ENCODE measurements around the gene LDHB.

Gene LDHB

DNA sequence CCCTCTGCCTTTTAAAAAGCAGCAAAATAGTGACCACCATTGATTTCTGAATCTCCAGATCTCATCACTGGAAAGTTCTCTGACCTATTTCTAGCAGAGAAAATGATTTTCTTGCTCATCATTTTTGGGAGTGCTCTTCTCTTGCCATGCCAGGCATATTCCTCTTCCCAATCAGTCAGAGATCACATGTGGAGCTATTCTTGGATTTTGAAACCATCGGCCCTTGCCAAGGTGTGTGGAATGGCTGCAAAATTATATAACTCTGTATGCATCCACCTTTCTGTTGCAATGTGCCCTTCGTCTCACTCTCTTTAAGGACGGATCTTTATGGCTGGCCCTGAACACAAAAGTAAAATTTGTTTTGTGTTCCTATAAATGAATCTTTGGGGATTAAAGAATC, 25.5 kb upstream of the LDHB start:
- TF ChIP-seq, protein P1, sequence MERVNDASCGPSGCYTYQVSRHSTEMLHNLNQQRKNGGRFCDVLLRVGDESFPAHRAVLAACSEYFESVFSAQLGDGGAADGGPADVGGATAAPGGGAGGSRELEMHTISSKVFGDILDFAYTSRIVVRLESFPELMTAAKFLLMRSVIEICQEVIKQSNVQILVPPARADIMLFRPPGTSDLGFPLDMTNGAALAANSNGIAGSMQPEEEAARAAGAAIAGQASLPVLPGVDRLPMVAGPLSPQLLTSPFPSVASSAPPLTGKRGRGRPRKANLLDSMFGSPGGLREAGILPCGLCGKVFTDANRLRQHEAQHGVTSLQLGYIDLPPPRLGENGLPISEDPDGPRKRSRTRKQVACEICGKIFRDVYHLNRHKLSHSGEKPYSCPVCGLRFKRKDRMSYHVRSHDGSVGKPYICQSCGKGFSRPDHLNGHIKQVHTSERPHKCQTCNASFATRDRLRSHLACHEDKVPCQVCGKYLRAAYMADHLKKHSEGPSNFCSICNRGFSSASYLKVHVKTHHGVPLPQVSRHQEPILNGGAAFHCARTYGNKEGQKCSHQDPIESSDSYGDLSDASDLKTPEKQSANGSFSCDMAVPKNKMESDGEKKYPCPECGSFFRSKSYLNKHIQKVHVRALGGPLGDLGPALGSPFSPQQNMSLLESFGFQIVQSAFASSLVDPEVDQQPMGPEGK (CRISPR knock-in tag; IDR thresholded peaks at IDR 0.05; ENCODE audit: borderline replicate concordance), result no peak
- no peak for TF ChIP-seq TOX (CRISPR knock-in tag; IDR thresholded peaks at IDR 0.05; ENCODE audit: borderline replicate concordance)
- TF ChIP-seq CSDC2 (CRISPR knock-in tag; IDR thresholded peaks at IDR 0.05), result no peak
- no peak for TF ChIP-seq ARNTL (CRISPR knock-in tag; IDR thresholded peaks at IDR 0.05; ENCODE audit: borderline replicate concordance, low read depth)
- TF ChIP-seq BACH2 (CRISPR knock-in tag; IDR thresholded peaks at IDR 0.05; ENCODE audit: borderline replicate concordance), result no peak
- no peak for TF ChIP-seq ZC3H10 (CRISPR knock-in tag; IDR thresholded peaks at IDR 0.05)
- ATAC-seq, result no peak

DNA sequence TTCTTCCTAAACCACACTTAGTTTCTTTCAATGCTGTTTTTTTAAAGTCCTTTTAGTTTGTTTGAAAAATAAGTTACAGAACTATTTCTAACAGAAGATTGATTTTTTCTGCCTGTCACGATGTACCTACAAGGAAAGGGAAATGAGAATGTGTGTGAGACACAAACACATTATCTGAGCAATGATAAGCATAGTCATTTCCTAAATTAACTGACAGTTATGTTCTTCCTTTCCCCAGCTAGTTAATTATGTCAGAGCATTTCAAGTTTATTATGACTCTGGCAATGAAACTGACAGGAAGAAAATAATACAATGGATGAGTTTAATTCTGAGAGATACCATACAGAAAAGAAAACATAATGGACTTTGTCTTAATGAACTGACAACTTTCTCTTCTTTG, 21.3 kb upstream of the LDHB start:
- no peak for TF ChIP-seq TCF4 (CRISPR knock-in tag; IDR thresholded peaks at IDR 0.05; ENCODE audit: borderline replicate concordance)
- TF ChIP-seq OSR1 (CRISPR knock-in tag; IDR thresholded peaks at IDR 0.05), result no peak
- TF ChIP-seq, protein P1 (CRISPR knock-in tag; IDR thresholded peaks at IDR 0.05; ENCODE audit: borderline replicate concordance), result no peak
- no peak for TF ChIP-seq ZC3H10 (CRISPR knock-in tag; IDR thresholded peaks at IDR 0.05)
- TF ChIP-seq, protein P2, sequence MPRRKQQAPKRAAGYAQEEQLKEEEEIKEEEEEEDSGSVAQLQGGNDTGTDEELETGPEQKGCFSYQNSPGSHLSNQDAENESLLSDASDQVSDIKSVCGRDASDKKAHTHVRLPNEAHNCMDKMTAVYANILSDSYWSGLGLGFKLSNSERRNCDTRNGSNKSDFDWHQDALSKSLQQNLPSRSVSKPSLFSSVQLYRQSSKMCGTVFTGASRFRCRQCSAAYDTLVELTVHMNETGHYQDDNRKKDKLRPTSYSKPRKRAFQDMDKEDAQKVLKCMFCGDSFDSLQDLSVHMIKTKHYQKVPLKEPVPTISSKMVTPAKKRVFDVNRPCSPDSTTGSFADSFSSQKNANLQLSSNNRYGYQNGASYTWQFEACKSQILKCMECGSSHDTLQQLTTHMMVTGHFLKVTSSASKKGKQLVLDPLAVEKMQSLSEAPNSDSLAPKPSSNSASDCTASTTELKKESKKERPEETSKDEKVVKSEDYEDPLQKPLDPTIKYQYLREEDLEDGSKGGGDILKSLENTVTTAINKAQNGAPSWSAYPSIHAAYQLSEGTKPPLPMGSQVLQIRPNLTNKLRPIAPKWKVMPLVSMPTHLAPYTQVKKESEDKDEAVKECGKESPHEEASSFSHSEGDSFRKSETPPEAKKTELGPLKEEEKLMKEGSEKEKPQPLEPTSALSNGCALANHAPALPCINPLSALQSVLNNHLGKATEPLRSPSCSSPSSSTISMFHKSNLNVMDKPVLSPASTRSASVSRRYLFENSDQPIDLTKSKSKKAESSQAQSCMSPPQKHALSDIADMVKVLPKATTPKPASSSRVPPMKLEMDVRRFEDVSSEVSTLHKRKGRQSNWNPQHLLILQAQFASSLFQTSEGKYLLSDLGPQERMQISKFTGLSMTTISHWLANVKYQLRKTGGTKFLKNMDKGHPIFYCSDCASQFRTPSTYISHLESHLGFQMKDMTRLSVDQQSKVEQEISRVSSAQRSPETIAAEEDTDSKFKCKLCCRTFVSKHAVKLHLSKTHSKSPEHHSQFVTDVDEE (CRISPR knock-in tag; IDR thresholded peaks at IDR 0.05), result no peak
- no peak for TF ChIP-seq ZFP30 (CRISPR knock-in tag; IDR thresholded peaks at IDR 0.05)
- TF ChIP-seq, protein P3, sequence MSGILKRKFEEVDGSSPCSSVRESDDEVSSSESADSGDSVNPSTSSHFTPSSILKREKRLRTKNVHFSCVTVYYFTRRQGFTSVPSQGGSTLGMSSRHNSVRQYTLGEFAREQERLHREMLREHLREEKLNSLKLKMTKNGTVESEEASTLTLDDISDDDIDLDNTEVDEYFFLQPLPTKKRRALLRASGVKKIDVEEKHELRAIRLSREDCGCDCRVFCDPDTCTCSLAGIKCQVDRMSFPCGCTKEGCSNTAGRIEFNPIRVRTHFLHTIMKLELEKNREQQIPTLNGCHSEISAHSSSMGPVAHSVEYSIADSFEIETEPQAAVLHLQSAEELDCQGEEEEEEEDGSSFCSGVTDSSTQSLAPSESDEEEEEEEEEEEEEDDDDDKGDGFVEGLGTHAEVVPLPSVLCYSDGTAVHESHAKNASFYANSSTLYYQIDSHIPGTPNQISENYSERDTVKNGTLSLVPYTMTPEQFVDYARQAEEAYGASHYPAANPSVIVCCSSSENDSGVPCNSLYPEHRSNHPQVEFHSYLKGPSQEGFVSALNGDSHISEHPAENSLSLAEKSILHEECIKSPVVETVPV (CRISPR knock-in tag; IDR thresholded peaks at IDR 0.05), result no peak
- TF ChIP-seq TOX (CRISPR knock-in tag; IDR thresholded peaks at IDR 0.05; ENCODE audit: borderline replicate concordance), result no peak
- no peak for TF ChIP-seq BACH2 (CRISPR knock-in tag; IDR thresholded peaks at IDR 0.05; ENCODE audit: borderline replicate concordance)
- TF ChIP-seq PPARA (CRISPR knock-in tag; IDR thresholded peaks at IDR 0.05; ENCODE audit: borderline replicate concordance), result no peak
- no peak for TF ChIP-seq GLIS3 (CRISPR knock-in tag; IDR thresholded peaks at IDR 0.05)
- no peak for TF ChIP-seq ZFP3 (CRISPR knock-in tag; IDR thresholded peaks at IDR 0.05)
- no peak for TF ChIP-seq RARB (CRISPR knock-in tag; IDR thresholded peaks at IDR 0.05)
- no peak for TF ChIP-seq ISL1 (CRISPR knock-in tag; IDR thresholded peaks at IDR 0.05)
- TF ChIP-seq, protein P4, sequence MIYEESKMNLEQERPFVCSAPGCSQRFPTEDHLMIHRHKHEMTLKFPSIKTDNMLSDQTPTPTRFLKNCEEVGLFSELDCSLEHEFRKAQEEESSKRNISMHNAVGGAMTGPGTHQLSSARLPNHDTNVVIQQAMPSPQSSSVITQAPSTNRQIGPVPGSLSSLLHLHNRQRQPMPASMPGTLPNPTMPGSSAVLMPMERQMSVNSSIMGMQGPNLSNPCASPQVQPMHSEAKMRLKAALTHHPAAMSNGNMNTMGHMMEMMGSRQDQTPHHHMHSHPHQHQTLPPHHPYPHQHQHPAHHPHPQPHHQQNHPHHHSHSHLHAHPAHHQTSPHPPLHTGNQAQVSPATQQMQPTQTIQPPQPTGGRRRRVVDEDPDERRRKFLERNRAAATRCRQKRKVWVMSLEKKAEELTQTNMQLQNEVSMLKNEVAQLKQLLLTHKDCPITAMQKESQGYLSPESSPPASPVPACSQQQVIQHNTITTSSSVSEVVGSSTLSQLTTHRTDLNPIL (CRISPR knock-in tag; IDR thresholded peaks at IDR 0.05; ENCODE audit: low read depth), result no peak
- TF ChIP-seq ZNF8 (CRISPR knock-in tag; IDR thresholded peaks at IDR 0.05), result no peak
- TF ChIP-seq ARNTL (CRISPR knock-in tag; IDR thresholded peaks at IDR 0.05; ENCODE audit: borderline replicate concordance, low read depth), result no peak
- TF ChIP-seq, protein P5, sequence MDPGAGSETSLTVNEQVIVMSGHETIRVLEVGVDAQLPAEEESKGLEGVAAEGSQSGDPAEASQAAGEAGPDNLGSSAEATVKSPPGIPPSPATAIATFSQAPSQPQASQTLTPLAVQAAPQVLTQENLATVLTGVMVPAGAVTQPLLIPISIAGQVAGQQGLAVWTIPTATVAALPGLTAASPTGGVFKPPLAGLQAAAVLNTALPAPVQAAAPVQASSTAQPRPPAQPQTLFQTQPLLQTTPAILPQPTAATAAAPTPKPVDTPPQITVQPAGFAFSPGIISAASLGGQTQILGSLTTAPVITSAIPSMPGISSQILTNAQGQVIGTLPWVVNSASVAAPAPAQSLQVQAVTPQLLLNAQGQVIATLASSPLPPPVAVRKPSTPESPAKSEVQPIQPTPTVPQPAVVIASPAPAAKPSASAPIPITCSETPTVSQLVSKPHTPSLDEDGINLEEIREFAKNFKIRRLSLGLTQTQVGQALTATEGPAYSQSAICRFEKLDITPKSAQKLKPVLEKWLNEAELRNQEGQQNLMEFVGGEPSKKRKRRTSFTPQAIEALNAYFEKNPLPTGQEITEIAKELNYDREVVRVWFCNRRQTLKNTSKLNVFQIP (CRISPR knock-in tag; IDR thresholded peaks at IDR 0.05; ENCODE audit: borderline replicate concordance, low read depth), result no peak
- no peak for TF ChIP-seq ESRRG (CRISPR knock-in tag; IDR thresholded peaks at IDR 0.05)
- TF ChIP-seq SNAI2 (CRISPR knock-in tag; IDR thresholded peaks at IDR 0.05), result no peak
- ATAC-seq, result no peak
